Smooth muscle cell (in vitro differentiated cells): ENCODE results near the gene DRGX. TPM values are rescaled to one million over a fixed set of nuclear protein-coding genes. Genes with fewer than 3 reads are reported as not detected.

Experiments
- DNase-seq: peaks from one replicate; lab custom pipeline; 2025; ENCODE audit not compliant: unreplicated experiment; lab: John Stamatoyannopoulos, UW
- H2AFZ ChIP-seq: fragments of 200-600 bp; sonication (generic); 2 replicates; pipeline ENCODE4 v1.6.0; 2016; ENCODE audit warnings: antibody characterized with exemption, low read depth, mild to moderate bottlenecking
- H3F3A ChIP-seq: fragments of 200-600 bp; sonication (generic); 2 replicates; pipeline ENCODE4 v1.6.0; 2017; ENCODE audit warnings: antibody characterized with exemption, low read depth
- H3K27ac ChIP-seq: fragments of 200-600 bp; sonication (generic); 2 replicates; pipeline ENCODE4 v1.5.1; 2016; ENCODE audit warnings: low read depth, mild to moderate bottlenecking
- H3K27me3 ChIP-seq: fragments of 200-600 bp; sonication (generic); 2 replicates; pipeline ENCODE4 v1.6.1; 2016; ENCODE audit warnings: low read depth, mild to moderate bottlenecking
- H3K36me3 ChIP-seq: fragments of 200-600 bp; sonication (generic); 2 replicates; pipeline ENCODE4 v1.5.1; 2016; ENCODE audit warnings: low read depth
- H3K4me1 ChIP-seq: fragments of 200-600 bp; sonication (generic); 2 replicates; pipeline ENCODE4 v1.5.1; 2016; ENCODE audit warnings: low read depth
- H3K4me2 ChIP-seq: fragments of 200-600 bp; sonication (generic); 2 replicates; pipeline ENCODE4 v1.6.0; 2016; ENCODE audit warnings: mild to moderate bottlenecking
- H3K4me3 ChIP-seq: fragments of 200-600 bp; sonication (generic); 2 replicates; pipeline ENCODE4 v1.5.1; 2016; ENCODE audit warnings: mild to moderate bottlenecking
- H3K79me2 ChIP-seq: fragments of 200-600 bp; sonication (generic); 2 replicates; pipeline ENCODE4 v1.6.0; 2016; ENCODE audit warnings: low read depth, mild to moderate bottlenecking
- H3K9ac ChIP-seq: fragments of 200-600 bp; sonication (generic); 2 replicates; pipeline ENCODE4 v1.6.0; 2016; ENCODE audit warnings: low read depth
- H3K9me3 ChIP-seq: fragments of 200-600 bp; sonication (generic); replicated peaks from 2 replicates; pipeline ENCODE4 v1.5.1; 2016; ENCODE audit warnings: low read depth
- H4K20me1 ChIP-seq: fragments of 200-600 bp; sonication (generic); 2 replicates; pipeline ENCODE4 v1.6.0; 2016; ENCODE audit warnings: low read depth
- WGBS: methylation state at CpG from one replicate; pipeline ENCODE4 v1.1.7; 2016; ENCODE audit warnings: low lambda C conversion rate; 5-methylcytosine and 5-hydroxymethylcytosine counted together
- polyA plus RNA-seq: library from polyadenylated mRNA; unstranded; fragments of >200 nt; fragmentation: Nextera tagmentation; extraction: Ambion mirVana; gene quantifications from 2 replicates; pipeline ENCODE4 v1.2.1, GENCODE V29; 2016
- total RNA-seq: library from RNA; depleted of rRNA; stranded (reverse); fragments of >200 nt; gene quantifications from 2 replicates; pipeline ENCODE4 v1.2.3, GENCODE V29; 2014
- TF ChIP-seq, protein P1 (sequence below): fragments of 200-600 bp; sonication (generic); IDR thresholded peaks from 2 replicates; pipeline ENCODE4 v1.5.1; 2017; ENCODE audit warnings: borderline replicate concordance, mild to moderate bottlenecking, antibody characterized with exemption; ENCODE audit not compliant: insufficient read depth, poor library complexity, severe bottlenecking

The DRGX gene
- total and polyA plus RNA-seq, 2 experiments from 2014 or later, result not detected

DNA sequence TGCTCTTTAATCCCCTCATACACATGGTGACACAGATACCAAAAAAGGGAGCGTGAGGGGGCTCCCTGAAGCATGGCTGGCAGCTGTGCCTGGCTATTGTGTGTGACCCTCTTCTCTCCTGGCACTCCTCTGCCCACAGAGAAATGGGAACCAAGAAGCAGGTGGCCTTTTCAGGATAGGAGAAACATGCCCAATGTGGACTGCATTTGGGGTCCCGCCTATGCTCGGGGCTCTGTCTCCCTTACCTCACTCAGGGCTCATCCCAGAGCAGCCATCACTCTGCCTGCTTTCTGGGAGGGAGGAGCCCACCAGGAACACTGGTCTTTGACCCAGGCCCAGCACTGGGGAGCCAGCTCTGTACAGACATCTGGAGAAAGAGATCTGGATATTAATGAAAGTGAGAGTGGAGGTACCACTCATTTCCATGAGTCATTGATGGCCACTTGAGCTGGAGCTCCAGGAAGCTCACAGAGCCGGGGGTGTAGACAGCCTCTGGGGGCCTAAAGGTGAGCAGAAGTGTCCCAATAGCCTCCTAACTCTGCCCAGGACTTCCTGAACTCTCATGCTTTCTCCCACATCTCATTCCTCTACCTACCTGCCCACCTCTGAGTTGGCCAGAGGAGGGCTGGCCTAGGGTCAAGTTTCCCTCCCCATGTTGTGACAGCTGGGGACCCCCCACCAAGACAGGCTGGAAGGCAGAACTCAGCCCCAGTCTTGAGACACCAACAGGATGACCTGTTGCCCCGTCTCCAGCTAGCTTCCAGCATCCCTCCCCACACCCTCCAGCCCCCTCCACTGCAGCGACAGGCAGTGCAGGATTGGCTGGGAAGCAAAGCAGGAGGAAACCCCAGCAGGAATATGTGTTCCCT lies 42.6 kb downstream of the DRGX start:
- Histone ChIP-seq H3K27ac (no peak overlapping the region), H3K27me3 (no peaks in the 10 kb centered on the region), H3K9ac (no peak overlapping the region), H3K9me3 (no peaks in the 10 kb centered on the region), H3K4me2 (no peak overlapping the region), H3K4me3 (no peak overlapping the region), H3F3A (no peaks in the 10 kb centered on the region), H3K4me1 (no peaks in the 10 kb centered on the region), H2AFZ (no peak overlapping the region), H3K79me2 (no peaks in the 10 kb centered on the region), H3K36me3 (no peaks in the 10 kb centered on the region), H4K20me1 (no peaks in the 10 kb centered on the region)
- no peak for DNase-seq
- TF ChIP-seq, protein P1, sequence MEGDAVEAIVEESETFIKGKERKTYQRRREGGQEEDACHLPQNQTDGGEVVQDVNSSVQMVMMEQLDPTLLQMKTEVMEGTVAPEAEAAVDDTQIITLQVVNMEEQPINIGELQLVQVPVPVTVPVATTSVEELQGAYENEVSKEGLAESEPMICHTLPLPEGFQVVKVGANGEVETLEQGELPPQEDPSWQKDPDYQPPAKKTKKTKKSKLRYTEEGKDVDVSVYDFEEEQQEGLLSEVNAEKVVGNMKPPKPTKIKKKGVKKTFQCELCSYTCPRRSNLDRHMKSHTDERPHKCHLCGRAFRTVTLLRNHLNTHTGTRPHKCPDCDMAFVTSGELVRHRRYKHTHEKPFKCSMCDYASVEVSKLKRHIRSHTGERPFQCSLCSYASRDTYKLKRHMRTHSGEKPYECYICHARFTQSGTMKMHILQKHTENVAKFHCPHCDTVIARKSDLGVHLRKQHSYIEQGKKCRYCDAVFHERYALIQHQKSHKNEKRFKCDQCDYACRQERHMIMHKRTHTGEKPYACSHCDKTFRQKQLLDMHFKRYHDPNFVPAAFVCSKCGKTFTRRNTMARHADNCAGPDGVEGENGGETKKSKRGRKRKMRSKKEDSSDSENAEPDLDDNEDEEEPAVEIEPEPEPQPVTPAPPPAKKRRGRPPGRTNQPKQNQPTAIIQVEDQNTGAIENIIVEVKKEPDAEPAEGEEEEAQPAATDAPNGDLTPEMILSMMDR, result no peak
- WGBS, result 86% methylated on average over 6 of the region's 6 CpGs

DNA sequence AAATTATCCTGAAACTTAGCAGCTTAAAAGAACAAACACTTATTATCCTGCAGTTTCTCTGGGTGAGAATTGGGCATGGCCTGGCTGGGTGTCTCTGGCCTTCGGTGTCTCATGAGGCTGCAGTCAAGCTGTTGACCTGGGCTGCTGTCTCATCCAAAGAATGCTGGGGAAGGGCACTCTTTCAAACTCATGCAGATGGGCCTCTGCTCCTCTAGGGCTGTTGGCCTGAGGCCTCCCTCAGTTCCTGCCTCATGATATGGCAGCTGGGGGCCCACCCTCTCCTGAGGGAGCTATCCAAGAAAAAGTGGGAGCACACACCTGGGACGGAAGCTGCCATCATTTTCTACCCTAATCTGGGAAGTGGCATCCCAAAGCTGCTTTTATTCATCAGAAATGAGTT lies 43.6 kb downstream of the DRGX start:
- Histone ChIP-seq H3K36me3 (no peaks in the 10 kb centered on the region), H3K9me3 (no peaks in the 10 kb centered on the region), H2AFZ (no peak overlapping the region), H3K4me3 (no peak overlapping the region), H3K27me3 (no peaks in the 10 kb centered on the region), H3K4me1 (no peaks in the 10 kb centered on the region), H3F3A (no peaks in the 10 kb centered on the region), H3K79me2 (no peaks in the 10 kb centered on the region), H3K27ac (no peak overlapping the region), H3K4me2 (no peak overlapping the region), H3K9ac (no peak overlapping the region), H4K20me1 (no peaks in the 10 kb centered on the region)
- TF ChIP-seq, protein P1, result no peak
- DNase-seq, result no peak
- WGBS, result 90% methylated on average over 2 of the region's 2 CpGs

DNA sequence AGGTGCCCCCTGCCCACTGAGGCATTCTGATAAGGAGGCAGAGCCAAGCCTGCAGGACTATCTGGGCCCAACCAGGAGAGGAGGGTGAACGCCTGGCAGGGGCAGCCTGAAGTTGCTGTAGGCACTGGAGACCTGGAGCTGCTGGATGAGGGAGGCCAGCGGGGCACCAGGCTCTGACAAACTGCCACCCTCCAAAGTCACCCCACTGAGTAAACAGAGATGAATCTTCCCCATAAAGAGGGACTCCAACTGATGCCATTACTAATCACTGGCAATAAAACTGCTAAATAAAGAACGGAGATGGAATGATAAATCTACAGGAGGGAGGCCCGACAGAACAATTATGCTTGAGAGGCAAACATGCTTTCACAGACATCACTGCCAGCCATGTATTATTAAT lies 44.2 kb downstream of the DRGX start:
- Histone ChIP-seq H3K27ac (no peak overlapping the region), H3K9ac (no peak overlapping the region), H3K27me3 (no peaks in the 10 kb centered on the region), H3K36me3 (no peaks in the 10 kb centered on the region), H3K4me1 (no peaks in the 10 kb centered on the region), H2AFZ (no peak overlapping the region), H3F3A (no peaks in the 10 kb centered on the region), H3K79me2 (no peaks in the 10 kb centered on the region), H3K4me3 (no peak overlapping the region), H3K4me2 (no peak overlapping the region), H3K9me3 (no peaks in the 10 kb centered on the region), H4K20me1 (no peaks in the 10 kb centered on the region)
- 85% methylated on average over 4 of the region's 4 CpGs for WGBS
- no peak for DNase-seq
- TF ChIP-seq, protein P1, result no peak
